ENCODE measurements around the gene ZFYVE21. TPM values are rescaled to one million over a fixed set of nuclear protein-coding genes. Genes with fewer than 3 reads are reported as not detected.

The ZFYVE21 gene
- 10 to 100 TPM; 31.8 to 71.1 (median 47.8) TPM for total RNA-seq
- polyA plus RNA-seq = 10 to 100 TPM; 21.8 to 51.8 (median 24.2) TPM
- long read RNA-seq, donor 1, transcript ZFYVE21-202 (7 exons, 1,383 nt) = major isoform, 15 of 22 reads
- long read RNA-seq, donor 1, partial matches to known transcripts = 0 of 22 reads
- long read RNA-seq, donor 1, other reads (novel, unspliced or antisense) = 0 of 22 reads
- long read RNA-seq, donor 2, transcript ZFYVE21-202 (7 exons, 1,383 nt) = major isoform, 23 of 27 reads
- long read RNA-seq, donor 2, partial matches to known transcripts = 0 of 27 reads
- long read RNA-seq, donor 2, other reads (novel, unspliced or antisense) = 0 of 27 reads

DNA sequence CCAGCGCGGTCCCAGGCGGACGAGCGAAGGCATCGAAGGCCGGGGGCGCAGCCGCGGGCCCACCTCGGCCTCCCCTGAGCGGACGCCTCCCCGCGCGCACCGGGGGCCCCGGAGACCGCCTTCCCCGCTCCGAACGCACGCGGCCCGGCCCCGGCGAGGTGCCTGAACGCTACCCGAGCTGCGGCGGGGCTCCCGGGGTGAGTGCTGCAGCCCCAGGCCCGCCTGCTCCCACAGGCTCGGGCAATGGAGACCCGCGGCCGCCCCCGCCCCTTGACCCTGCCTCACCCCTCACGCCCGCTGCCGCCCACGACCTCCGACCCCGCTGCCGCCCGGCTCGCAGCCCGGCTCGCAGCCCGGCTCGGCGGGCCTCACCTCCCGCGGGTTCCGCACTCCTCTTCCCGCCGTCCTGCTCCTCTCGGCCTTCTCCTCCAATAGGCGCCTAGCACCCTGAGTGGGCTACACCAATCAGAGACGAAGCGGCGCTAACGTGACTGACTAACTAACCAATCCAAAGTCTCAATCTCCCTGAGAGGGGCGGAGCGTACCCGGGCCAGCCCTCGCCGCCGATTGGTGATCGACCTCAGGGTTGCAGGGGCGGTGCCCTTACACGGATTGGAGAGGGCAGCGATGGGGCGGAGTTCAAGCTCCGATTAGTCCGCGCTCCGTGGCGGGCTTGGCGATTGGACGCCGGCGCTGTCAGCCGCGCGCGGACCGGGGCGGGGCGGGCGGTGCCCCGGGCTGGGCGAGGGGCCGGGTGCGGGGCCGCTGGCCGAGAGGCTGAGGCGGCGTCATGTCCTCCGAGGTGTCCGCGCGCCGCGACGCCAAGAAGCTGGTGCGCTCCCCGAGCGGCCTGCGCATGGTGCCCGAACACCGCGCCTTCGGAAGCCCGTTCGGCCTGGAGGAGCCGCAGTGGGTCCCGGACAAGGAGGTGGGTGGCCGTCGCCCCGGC lies at the start of gene ZFYVE21, which contains the start of gene XRCC3:
Gene ZFYVE21 (plus strand): TSS at position 759 of the 949 bp plus-strand sequence. CDS start 32 bp downstream, at position 791.
Gene XRCC3 (minus strand): TSS at position 400 of the 949 bp plus-strand sequence. CDS start 4,364 bp downstream, outside the sequence.
- Histone ChIP-seq H3K4me3 (peak within 1 kb of the TSS; percentile 66 to 98 (median 88)), H3K36me3 (peaks cover 0 to 5% (median 0%) of the 10 kb centered on the region in 6 donors), H3K4me1 (peaks cover 27 to 87% (median 70%) of the 10 kb centered on the region in 6 donors), H3K27ac (peak within 1 kb of the TSS; percentile 67 to 91 (median 85)), H3K9me3 (no peaks in the 10 kb centered on the region), H3K27me3 (replicated peaks in 1 of 7) (no peaks in the 10 kb centered on the region)
- WGBS, 5 donors = 0 to 2% (median 1%) methylated on average over 38 to 121 of the region's 121 CpGs
- TF ChIP-seq POLR2A (IDR thresholded peaks at IDR 0.05) = peak in 2 of 3 donors; percentile 14 to 68
- TF ChIP-seq POLR2AphosphoS5 (IDR thresholded peaks at IDR 0.05) = peak; percentile 73 to 88 (median 87)
- TF ChIP-seq, protein P1, sequence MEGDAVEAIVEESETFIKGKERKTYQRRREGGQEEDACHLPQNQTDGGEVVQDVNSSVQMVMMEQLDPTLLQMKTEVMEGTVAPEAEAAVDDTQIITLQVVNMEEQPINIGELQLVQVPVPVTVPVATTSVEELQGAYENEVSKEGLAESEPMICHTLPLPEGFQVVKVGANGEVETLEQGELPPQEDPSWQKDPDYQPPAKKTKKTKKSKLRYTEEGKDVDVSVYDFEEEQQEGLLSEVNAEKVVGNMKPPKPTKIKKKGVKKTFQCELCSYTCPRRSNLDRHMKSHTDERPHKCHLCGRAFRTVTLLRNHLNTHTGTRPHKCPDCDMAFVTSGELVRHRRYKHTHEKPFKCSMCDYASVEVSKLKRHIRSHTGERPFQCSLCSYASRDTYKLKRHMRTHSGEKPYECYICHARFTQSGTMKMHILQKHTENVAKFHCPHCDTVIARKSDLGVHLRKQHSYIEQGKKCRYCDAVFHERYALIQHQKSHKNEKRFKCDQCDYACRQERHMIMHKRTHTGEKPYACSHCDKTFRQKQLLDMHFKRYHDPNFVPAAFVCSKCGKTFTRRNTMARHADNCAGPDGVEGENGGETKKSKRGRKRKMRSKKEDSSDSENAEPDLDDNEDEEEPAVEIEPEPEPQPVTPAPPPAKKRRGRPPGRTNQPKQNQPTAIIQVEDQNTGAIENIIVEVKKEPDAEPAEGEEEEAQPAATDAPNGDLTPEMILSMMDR (IDR thresholded peaks at IDR 0.05 in 8 of 11, conservative IDR thresholded peaks at IDR 0.05 in 3 of 11) = peak in 1 of 11 experiments; percentile 23
- intact Hi-C loops (cut with DNase I; ENCODE audit: low total_unique reads) = no loop called here
- DNase-seq = peak; percentile 99

- H3K4me3 ChIP-seq = no peak overlapping the region
- 75 to 91% (median 84%) methylated on average over 4 of the region's 4 CpGs for WGBS, 5 donors
- H3K27ac ChIP-seq = no peak overlapping the region
- peaks cover 0 to 27% (median 10%) of the 10 kb centered on the region in 6 donors for H3K4me1 ChIP-seq
- no peaks in the 10 kb centered on the region for H3K27me3 ChIP-seq (replicated peaks in 1 of 7)
- DNase-seq = no peak
- TF ChIP-seq, protein P1 (IDR thresholded peaks at IDR 0.05 in 8 of 11, conservative IDR thresholded peaks at IDR 0.05 in 3 of 11) = no peak
- TF ChIP-seq POLR2AphosphoS5 (IDR thresholded peaks at IDR 0.05) = no peak
- no peak for TF ChIP-seq POLR2A (IDR thresholded peaks at IDR 0.05)
- H3K9me3 ChIP-seq = no peaks in the 10 kb centered on the region
- intact Hi-C loops (cut with DNase I; ENCODE audit: low total_unique reads) = no loop called here
- H3K36me3 ChIP-seq = peaks cover 3 to 100% (median 89%) of the 10 kb centered on the region in 6 donors
These were observed 47.9 kb upstream of the ZFYVE21 start for GRCh38 chr14:103667671-103668070.

- no peak overlapping the region for H3K27ac ChIP-seq
- H3K4me1 ChIP-seq = peaks cover 0 to 24% (median 9%) of the 10 kb centered on the region in 6 donors
- TF ChIP-seq POLR2A (IDR thresholded peaks at IDR 0.05) = no peak
- H3K4me3 ChIP-seq = no peak overlapping the region
- intact Hi-C loops (cut with DNase I; ENCODE audit: low total_unique reads) = no loop called here
- no peaks in the 10 kb centered on the region for H3K9me3 ChIP-seq
- peaks cover 3 to 100% (median 89%) of the 10 kb centered on the region in 6 donors for H3K36me3 ChIP-seq
- no peaks in the 10 kb centered on the region for H3K27me3 ChIP-seq (replicated peaks in 1 of 7)
- 92 to 100% (median 95%) methylated on average over 3 of the region's 3 CpGs for WGBS, 5 donors
- no peak for DNase-seq
These were observed 47.5 kb upstream of the ZFYVE21 start for GRCh38 chr14:103668117-103668516.

DNA sequence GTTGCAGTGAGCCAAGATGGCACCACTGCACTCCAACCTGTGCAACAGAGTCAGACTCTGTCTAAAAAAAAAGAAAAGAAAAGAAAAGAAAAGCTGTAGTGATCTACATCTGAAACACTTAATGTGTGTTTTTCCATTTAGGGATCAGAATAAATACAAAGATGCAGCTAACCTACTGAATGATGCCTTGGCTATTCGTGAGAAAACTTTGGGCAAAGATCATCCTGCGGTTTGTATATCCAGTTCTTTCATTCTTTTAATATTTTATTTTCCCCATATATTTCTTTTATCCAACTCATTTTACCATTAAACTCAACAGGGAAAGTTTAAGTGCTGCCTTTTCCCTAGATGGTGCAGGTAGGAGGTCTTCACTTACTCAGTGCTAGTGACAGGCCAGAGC lies 46.2 kb upstream of the ZFYVE21 start:
- H3K27me3 ChIP-seq (replicated peaks in 1 of 7) = no peaks in the 10 kb centered on the region
- H3K27ac ChIP-seq = no peak overlapping the region
- H3K36me3 ChIP-seq = peaks cover 3 to 100% (median 89%) of the 10 kb centered on the region in 6 donors
- TF ChIP-seq POLR2A (IDR thresholded peaks at IDR 0.05) (no peak), POLR2AphosphoS5 (IDR thresholded peaks at IDR 0.05) (no peak)
- TF ChIP-seq, protein P1 (IDR thresholded peaks at IDR 0.05 in 8 of 11, conservative IDR thresholded peaks at IDR 0.05 in 3 of 11) = no peak
- 95 to 100% (median 97%) methylated on average over 2 of the region's 2 CpGs for WGBS, 5 donors
- intact Hi-C loops (cut with DNase I; ENCODE audit: low total_unique reads) = no loop called here
- no peaks in the 10 kb centered on the region for H3K9me3 ChIP-seq
- DNase-seq = no peak
- H3K4me3 ChIP-seq = no peak overlapping the region
- H3K4me1 ChIP-seq = peaks cover 0 to 11% (median 3%) of the 10 kb centered on the region in 6 donors

Data from spleen (tissue), 13 donors.